GM10847 (cell line): ENCODE measurements around the gene SLC17A9.

Experiments
- POLR2A ChIP-seq: IDR thresholded peaks from 2 replicates; pipeline ENCODE4 v1.6.1; 2011; ENCODE audit not compliant: insufficient read length; ENCODE audit errors: extremely low read depth

Gene SLC17A9

GRCh38 chr20:63005862-63006539 is 53.5 kb downstream of the SLC17A9 start:
- TF ChIP-seq POLR2A = no peak

DNA sequence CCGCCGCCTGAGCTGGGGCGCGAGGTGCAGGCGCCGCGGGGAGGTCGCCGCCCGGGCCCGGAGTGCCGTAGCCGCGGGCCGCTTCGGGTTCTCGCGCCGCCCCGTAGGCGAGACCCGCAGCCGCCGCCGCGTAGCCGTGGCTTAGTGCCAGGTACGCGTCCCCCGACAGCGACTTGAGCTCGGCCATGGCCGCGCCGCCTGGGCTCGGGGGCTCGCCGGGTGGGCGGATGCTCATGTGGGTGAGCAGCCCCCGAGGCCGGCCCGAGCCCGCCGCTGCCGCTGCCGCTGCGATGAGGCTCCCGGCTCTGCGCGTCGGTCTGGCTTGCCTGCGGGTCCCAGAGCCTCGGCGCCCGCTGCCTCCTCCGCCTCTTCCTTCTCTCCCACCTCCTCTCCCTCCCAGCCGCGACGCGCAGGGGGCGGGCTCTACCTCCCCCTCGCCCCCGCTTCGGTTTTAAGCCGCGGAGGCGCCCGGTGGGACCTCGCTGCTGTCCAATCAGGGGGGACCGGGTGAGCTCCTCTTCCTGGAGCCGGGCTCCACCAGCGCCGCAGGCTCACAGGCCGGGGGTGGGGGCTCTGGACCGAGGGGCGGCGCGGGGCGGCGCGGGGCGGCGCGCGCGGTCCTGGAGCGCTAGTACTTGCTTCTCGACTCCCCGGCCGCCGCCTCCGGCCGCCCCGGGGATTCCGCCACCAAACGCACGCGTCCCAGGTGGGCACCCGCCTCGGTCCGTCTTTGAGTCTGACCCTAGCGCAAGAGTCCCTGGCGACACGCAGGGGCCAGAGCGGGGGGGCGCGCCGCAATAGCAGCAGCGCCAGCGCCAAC is 54.2 kb downstream of the SLC17A9 start, which contains the start of gene BHLHE23:
TSS of gene BHLHE23 (minus strand) at position 425 of the 820 bp plus-strand sequence. CDS start at position 235, 190 bp downstream.
- TF ChIP-seq POLR2A = no peak

DNA sequence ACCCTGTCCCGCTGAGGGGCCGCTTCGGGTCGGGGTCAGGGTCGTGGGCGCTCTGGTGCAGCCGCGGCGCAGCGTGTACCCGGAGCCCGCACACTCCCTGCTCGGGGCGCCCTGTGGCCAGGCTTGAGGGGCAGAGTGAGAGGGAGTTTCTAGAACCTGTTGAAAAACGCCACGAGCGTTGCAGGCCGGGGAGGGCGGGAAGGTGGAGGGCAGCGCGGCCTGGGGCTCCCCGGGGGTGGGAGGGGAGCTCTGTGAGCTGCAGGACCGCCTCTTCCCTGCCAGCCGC is 54.8 kb downstream of the SLC17A9 start:
- TF ChIP-seq POLR2A = no peak

- no peak for TF ChIP-seq POLR2A
Measured at GRCh38 chr20:63007646-63008488, 55.4 kb downstream of the SLC17A9 start.

DNA sequence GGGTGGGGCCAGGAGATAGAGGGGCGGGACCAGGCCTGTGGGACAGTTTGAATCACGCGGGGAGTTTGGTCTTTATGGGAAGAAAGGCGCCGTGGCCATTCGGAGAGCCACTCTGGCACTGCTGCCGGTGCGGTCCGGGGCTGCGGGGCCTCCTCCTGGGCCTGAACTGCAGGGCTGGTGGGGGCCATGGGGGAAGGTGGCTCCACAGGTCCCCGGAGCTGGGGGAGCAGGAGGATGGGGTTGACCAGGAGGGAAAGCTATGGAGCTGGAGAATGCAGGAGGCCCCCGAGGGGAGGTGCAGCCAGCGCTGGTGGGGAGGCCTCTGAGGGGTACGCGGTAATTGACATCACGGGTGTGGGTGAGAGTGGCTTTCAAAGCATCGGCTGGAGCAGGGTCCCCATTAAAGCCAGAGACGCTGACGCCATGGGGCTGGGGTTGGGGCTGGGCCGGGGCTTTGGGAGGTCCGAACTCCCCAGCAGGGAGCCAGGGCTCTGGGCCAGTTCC is 56.1 kb downstream of the SLC17A9 start:
- TF ChIP-seq POLR2A = no peak

- peak; percentile 53 for TF ChIP-seq POLR2A
Measured at GRCh38 chr20:63009045-63009961, 56.8 kb downstream of the SLC17A9 start.

DNA sequence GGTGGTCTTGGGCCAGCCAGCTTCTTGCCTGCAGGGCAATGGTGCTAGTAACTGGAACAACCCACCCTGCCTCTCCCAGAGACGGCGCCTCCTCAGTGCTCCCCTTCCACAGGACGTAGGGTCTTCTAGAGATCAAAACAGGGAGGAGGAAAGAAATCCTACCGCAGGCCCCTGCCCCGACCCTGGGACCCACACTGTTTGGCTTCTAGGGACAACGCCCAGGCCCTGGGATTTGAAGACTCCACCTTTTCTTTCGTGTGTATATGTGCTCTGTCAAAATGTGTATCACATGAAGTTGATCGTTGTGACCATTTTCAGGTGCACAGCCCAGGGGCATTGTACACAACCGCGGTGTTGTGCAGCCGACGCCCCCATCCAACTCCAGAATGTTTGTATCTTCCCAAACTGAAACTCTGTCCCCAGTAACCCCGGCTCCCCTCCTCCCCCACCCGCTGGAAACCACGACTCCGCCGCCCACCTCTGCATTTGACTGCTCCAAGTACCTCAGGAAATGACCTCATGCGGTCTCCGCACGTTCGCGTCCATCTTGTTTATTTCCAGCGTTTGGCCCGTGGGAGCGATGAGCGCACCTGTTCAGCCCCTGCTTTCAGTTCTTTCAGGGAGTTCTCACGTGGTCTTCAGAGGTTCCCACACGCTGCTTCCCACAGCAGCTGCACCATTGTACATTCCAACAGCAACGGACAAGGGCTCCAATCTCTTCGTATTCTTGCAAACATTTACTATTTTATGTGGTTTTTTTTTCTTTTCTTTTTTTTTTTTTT is 57.7 kb downstream of the SLC17A9 start:
- peak; percentile 40 for TF ChIP-seq POLR2A

GRCh38 chr20:63011798-63012197 is 59.3 kb downstream of the SLC17A9 start:
- TF ChIP-seq POLR2A = no peak

GRCh38 chr20:63013207-63013606 is 60.7 kb downstream of the SLC17A9 start:
- TF ChIP-seq POLR2A = no peak

DNA sequence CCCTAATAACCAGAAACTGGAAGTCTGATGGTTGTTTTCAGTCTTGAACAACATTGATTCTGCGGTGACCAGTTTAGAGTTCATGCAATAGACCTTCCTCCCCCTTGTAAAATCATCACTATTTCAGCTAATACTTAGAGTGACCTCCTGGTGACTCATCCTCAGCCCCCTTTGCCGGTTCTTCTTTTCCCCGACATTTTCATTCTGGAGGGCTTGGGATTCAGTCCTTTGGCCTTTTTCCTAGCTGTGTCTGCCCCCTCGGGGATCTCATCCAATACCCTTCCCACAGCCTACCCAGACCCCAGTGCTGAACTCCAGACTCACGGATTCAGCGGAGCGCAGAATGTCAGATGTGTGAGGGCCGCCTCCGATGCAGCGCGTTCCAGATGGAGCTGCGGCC is 61.8 kb downstream of the SLC17A9 start:
- TF ChIP-seq POLR2A = no peak

GRCh38 chr20:63014710-63015109 is 62.2 kb downstream of the SLC17A9 start:
- no peak for TF ChIP-seq POLR2A

GRCh38 chr20:63015147-63015661 is 62.7 kb downstream of the SLC17A9 start:
- no peak for TF ChIP-seq POLR2A

DNA sequence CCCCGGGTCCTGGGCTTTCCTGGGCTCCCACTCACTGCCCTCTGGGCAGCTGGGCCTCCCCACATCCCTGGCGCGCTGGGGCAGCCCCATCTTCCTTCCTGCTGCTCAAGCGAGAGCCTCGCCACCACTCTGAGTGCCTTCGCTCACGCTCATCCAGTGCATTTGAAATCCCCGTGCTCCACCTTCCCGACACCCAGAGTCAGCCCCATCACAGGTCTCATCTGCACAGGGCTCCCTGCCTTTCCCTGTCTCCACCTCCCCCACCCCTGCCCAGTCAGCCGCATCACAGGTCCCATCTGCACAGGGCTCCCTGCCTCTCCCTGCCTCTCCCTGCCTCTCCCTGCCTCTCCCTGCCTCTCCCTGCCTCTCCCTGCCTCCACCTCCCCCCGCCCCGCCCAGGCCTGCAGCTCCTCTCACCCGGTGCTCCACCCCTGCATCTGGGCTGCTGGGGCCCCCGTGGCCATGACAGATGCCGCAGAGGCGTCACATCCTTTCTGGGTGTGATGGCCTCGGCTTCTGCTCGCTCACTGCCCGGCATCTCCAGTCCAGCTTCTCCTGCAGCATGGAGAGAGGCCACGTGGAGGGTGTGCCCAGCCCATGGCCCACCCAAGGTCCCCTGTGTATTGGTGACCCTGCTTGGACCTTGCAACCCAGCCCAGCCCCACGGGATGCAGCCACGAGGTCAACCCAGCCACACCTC is 63.3 kb downstream of the SLC17A9 start:
- no peak for TF ChIP-seq POLR2A
